Measurements from ENCODE around the gene PCGF5.

- TF ChIP-seq POLR2A (IDR thresholded peaks at IDR 0.05) (no peak), CTCF (IDR thresholded peaks at IDR 0.05) (no peak)
Measured at GRCh38 chr10:91295346-91295745, 74.9 kb downstream of the PCGF5 start.

Measured in thyroid gland (tissue), 4 donors.